SK-N-SH treated with all-trans-retinoic acid at 6 μM for 48 hours (cell line): ENCODE results near the gene MED29.

Source experiments
- OSR1 ChIP-seq: fragments of 250-450 bp; sonication (Bioruptor Pico); IDR thresholded peaks from 2 replicates; pipeline ENCODE4 v1.8.0; 2022; ENCODE audit warnings: moderate library complexity, mild to moderate bottlenecking, inconsistent platforms
- TF ChIP-seq, protein P1 (sequence below): fragments of 250-450 bp; sonication (Bioruptor Pico); IDR thresholded peaks from 2 replicates; pipeline ENCODE4 v1.5.1; 2020; ENCODE audit warnings: low read depth, mild to moderate bottlenecking, moderate library complexity
- TF ChIP-seq, protein P2 (sequence below): fragments of 250-450 bp; sonication (Bioruptor Pico); IDR thresholded peaks from 2 replicates; pipeline ENCODE4 v1.8.0; 2020; ENCODE audit warnings: mild to moderate bottlenecking, moderate library complexity, borderline replicate concordance

DNA sequence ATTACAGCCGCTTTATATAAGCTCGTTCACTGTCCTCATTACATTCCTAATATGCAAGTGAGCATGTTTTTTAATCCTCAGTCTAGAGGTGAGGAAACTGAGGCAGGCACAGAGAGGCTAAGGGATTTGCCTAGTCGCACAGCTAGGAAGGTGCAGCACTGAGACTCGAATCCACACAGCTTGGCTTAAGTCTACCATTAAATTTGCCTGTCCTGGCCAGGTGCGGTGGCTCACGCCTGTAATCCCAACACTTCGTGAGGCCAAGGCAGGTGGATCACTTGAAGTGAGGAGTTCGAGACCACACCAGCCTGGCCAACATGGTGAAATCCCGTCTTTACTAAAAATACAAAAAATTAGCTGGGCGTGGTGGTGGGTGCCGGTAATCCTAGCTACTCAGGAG lies 36.5 kb downstream of the MED29 start:
- TF ChIP-seq, protein P1, sequence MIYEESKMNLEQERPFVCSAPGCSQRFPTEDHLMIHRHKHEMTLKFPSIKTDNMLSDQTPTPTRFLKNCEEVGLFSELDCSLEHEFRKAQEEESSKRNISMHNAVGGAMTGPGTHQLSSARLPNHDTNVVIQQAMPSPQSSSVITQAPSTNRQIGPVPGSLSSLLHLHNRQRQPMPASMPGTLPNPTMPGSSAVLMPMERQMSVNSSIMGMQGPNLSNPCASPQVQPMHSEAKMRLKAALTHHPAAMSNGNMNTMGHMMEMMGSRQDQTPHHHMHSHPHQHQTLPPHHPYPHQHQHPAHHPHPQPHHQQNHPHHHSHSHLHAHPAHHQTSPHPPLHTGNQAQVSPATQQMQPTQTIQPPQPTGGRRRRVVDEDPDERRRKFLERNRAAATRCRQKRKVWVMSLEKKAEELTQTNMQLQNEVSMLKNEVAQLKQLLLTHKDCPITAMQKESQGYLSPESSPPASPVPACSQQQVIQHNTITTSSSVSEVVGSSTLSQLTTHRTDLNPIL (CRISPR knock-in tag) = no peak
- no peak for TF ChIP-seq OSR1 (CRISPR knock-in tag)
- TF ChIP-seq, protein P2, sequence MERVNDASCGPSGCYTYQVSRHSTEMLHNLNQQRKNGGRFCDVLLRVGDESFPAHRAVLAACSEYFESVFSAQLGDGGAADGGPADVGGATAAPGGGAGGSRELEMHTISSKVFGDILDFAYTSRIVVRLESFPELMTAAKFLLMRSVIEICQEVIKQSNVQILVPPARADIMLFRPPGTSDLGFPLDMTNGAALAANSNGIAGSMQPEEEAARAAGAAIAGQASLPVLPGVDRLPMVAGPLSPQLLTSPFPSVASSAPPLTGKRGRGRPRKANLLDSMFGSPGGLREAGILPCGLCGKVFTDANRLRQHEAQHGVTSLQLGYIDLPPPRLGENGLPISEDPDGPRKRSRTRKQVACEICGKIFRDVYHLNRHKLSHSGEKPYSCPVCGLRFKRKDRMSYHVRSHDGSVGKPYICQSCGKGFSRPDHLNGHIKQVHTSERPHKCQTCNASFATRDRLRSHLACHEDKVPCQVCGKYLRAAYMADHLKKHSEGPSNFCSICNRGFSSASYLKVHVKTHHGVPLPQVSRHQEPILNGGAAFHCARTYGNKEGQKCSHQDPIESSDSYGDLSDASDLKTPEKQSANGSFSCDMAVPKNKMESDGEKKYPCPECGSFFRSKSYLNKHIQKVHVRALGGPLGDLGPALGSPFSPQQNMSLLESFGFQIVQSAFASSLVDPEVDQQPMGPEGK (CRISPR knock-in tag) = no peak
